ENCODE data around the gene DSCAM. TPM values are rescaled to one million over a fixed set of nuclear protein-coding genes. Genes with fewer than 3 reads are reported as not detected.

The DSCAM gene
- total and polyA plus RNA-seq, 10 donors, result 0.02 to 2.7 (median 2.0) TPM

DNA sequence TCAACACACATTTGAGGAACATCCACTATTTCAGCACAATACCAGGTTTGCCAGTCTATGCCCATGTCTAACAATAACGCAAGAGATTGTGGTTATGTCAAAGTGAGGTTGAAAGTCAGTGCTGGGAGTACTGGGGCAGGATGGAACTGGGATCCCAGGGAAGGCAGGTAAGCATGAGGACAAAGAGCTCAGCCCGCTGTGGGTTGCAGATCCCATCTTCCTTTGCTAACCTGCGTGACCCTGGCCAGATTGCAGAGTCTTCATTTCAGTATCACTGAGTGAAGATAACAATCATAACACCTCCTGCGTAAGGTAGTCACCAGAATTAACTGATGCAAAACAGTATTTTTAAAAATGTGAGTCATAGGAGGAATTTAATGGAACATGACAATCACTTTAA lies 729.7 kb downstream of the DSCAM start:
- intact Hi-C loops (cut with DNase I; ENCODE audit: low total_unique reads), result no loop called here
- no peak for DNase-seq
- WGBS, 5 donors, result 87 to 95% (median 90%) methylated on average over 4 of the region's 4 CpGs
- peaks cover 0 to 14% (median 7%) of the 10 kb centered on the region in 8 donors for H3K9me3 ChIP-seq
- no peak overlapping the region for H3K4me3 ChIP-seq
- no peaks in the 10 kb centered on the region for H3K36me3 ChIP-seq
- H3K27ac ChIP-seq, result no peak overlapping the region
- TF ChIP-seq POLR2AphosphoS5 (IDR thresholded peaks at IDR 0.05) (no peak), POLR2A (IDR thresholded peaks at IDR 0.05) (no peak)
- H3K27me3 ChIP-seq (replicated peaks in 1 of 7), result peaks cover 0 to under 1% (median 0%) of the 10 kb centered on the region in 7 donors
- H3K4me1 ChIP-seq, result no peaks in the 10 kb centered on the region

DNA sequence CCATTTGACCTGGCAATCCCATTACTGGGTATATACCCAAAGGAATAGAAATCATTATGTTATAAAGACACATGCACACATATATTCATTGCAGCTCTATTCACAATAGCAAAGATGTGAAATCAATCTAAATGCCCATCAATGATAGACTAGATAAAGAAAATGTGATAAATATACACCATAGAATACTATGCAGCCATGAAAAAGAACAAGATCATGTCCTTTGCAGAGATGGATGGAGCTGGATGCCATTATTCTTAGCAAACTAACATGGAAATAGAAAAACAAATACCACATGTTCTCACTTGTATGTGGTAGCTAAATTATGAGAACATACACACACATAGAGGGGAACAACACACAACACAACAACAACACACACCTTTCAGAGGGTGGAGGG lies 731.2 kb downstream of the DSCAM start:
- H3K4me1 ChIP-seq, result no peaks in the 10 kb centered on the region
- intact Hi-C loops (cut with DNase I; ENCODE audit: low total_unique reads), result no loop called here
- H3K9me3 ChIP-seq, result peaks cover 0 to 14% (median 7%) of the 10 kb centered on the region in 8 donors
- TF ChIP-seq POLR2AphosphoS5 (IDR thresholded peaks at IDR 0.05), result no peak
- TF ChIP-seq POLR2A (IDR thresholded peaks at IDR 0.05), result no peak
- TF ChIP-seq, protein P1, sequence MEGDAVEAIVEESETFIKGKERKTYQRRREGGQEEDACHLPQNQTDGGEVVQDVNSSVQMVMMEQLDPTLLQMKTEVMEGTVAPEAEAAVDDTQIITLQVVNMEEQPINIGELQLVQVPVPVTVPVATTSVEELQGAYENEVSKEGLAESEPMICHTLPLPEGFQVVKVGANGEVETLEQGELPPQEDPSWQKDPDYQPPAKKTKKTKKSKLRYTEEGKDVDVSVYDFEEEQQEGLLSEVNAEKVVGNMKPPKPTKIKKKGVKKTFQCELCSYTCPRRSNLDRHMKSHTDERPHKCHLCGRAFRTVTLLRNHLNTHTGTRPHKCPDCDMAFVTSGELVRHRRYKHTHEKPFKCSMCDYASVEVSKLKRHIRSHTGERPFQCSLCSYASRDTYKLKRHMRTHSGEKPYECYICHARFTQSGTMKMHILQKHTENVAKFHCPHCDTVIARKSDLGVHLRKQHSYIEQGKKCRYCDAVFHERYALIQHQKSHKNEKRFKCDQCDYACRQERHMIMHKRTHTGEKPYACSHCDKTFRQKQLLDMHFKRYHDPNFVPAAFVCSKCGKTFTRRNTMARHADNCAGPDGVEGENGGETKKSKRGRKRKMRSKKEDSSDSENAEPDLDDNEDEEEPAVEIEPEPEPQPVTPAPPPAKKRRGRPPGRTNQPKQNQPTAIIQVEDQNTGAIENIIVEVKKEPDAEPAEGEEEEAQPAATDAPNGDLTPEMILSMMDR (IDR thresholded peaks at IDR 0.05 in 8 of 11, conservative IDR thresholded peaks at IDR 0.05 in 3 of 11), result no peak
- H3K27ac ChIP-seq, result no peak overlapping the region
- H3K36me3 ChIP-seq, result no peaks in the 10 kb centered on the region
- H3K27me3 ChIP-seq (replicated peaks in 1 of 7), result no peaks in the 10 kb centered on the region
- H3K4me3 ChIP-seq, result no peak overlapping the region
- DNase-seq, result no peak

DNA sequence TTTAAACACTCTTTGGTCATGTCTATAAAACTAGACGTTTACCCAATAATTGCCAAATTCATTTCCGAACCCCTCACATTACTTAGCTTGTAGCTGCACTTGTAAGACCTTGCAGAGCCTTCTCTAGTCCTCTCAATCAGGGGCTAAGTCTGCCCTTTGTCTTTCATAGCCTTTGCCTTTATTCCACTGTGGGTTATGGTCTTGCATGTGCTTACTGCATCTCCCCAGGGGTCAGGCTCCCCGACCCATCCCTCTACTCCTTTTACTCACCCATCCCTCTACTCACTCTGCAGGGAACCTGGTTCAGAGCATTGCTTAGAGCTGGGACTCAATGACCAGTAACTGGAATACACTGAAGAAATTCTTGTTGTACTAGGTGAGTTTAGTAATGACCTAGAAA lies 744.3 kb downstream of the DSCAM start:
- DNase-seq, result no peak
- Histone ChIP-seq H3K27me3 (replicated peaks in 1 of 7) (no peaks in the 10 kb centered on the region), H3K36me3 (no peaks in the 10 kb centered on the region), H3K9me3 (peaks cover 0 to 19% (median 13%) of the 10 kb centered on the region in 8 donors), H3K4me1 (no peaks in the 10 kb centered on the region), H3K27ac (no peak overlapping the region), H3K4me3 (no peak overlapping the region)
- TF ChIP-seq POLR2A (IDR thresholded peaks at IDR 0.05) (no peak), POLR2AphosphoS5 (IDR thresholded peaks at IDR 0.05) (no peak)
- intact Hi-C loops (cut with DNase I; ENCODE audit: low total_unique reads), result no loop called here
- 70 to 85% (median 74%) methylated on average over 3 of the region's 3 CpGs for WGBS, 5 donors

DNA sequence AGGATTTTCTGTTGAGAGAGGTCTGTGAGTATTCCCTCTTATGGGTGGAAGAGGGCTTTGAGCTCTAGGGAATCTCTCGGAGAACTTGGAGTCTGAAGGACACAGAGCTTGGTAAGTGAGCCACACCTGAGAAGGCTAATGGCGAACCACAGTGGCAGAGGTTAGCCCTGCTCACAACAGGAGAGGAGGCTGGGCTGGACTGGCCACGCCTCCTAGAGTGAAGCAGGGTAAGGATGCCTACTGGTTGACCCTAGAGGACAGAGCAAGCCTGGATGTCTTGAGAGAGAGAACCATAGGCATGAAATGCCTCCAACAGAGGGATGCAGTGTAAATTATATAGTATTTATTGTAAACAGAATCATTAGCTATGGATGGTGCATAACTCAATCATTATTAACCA lies 747.1 kb downstream of the DSCAM start:
- Histone ChIP-seq H3K27me3 (replicated peaks in 1 of 7) (no peaks in the 10 kb centered on the region), H3K36me3 (no peaks in the 10 kb centered on the region), H3K4me3 (no peak overlapping the region), H3K4me1 (no peaks in the 10 kb centered on the region), H3K9me3 (peaks cover 0 to 16% (median 3%) of the 10 kb centered on the region in 8 donors), H3K27ac (no peak overlapping the region)
- intact Hi-C loops (cut with DNase I; ENCODE audit: low total_unique reads), result no loop called here
- TF ChIP-seq, protein P1 (IDR thresholded peaks at IDR 0.05 in 8 of 11, conservative IDR thresholded peaks at IDR 0.05 in 3 of 11), result no peak
- TF ChIP-seq POLR2AphosphoS5 (IDR thresholded peaks at IDR 0.05), result no peak
- no peak for TF ChIP-seq POLR2A (IDR thresholded peaks at IDR 0.05)
- WGBS, 5 donors, result 76 to 85% (median 80%) methylated on average over 3 of the region's 3 CpGs
- no peak for DNase-seq

DNA sequence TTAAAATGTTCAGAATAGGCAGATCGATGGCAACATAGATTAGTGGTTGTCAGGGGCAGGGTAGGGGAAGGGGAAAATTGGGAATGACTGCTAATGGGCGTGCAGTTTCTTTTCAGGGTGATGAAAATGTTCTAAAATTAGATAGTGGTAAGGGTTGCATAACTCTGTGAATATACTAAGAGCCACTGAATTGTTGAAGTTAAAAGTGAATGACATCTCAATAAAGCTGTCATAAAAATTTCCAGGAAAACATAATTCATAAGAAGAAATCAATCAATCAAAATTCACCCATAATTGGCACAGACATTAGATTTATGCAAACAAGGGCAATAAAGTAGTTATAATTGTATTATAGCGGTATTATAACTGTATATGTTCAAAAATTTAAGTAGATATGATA lies 751.5 kb downstream of the DSCAM start:
- intact Hi-C loops (cut with DNase I; ENCODE audit: low total_unique reads), result no loop called here
- no peaks in the 10 kb centered on the region for H3K27me3 ChIP-seq (replicated peaks in 1 of 7)

More for the DNA sequence above, 751.5 kb downstream of the DSCAM start:
- DNase-seq, result no peak
- no peaks in the 10 kb centered on the region for H3K36me3 ChIP-seq
- H3K4me3 ChIP-seq, result no peak overlapping the region
- TF ChIP-seq POLR2AphosphoS5 (IDR thresholded peaks at IDR 0.05), result no peak
- TF ChIP-seq POLR2A (IDR thresholded peaks at IDR 0.05), result no peak
- TF ChIP-seq, protein P1 (IDR thresholded peaks at IDR 0.05 in 8 of 11, conservative IDR thresholded peaks at IDR 0.05 in 3 of 11), result no peak
- no peaks in the 10 kb centered on the region for H3K4me1 ChIP-seq
- H3K9me3 ChIP-seq, result peaks cover 0 to 30% (median 3%) of the 10 kb centered on the region in 8 donors
- no peak overlapping the region for H3K27ac ChIP-seq
- 47 to 75% (median 50%) methylated on average over 3 of the region's 3 CpGs for WGBS, 5 donors

Measured in spleen (tissue), 11 donors.